ENCODE measurements around the gene ATOX1. TPM values are rescaled to one million over a fixed set of nuclear protein-coding genes. Genes with fewer than 3 reads are reported as not detected.

The ATOX1 gene
- total RNA-seq, 1 donor: 66.6 TPM

DNA sequence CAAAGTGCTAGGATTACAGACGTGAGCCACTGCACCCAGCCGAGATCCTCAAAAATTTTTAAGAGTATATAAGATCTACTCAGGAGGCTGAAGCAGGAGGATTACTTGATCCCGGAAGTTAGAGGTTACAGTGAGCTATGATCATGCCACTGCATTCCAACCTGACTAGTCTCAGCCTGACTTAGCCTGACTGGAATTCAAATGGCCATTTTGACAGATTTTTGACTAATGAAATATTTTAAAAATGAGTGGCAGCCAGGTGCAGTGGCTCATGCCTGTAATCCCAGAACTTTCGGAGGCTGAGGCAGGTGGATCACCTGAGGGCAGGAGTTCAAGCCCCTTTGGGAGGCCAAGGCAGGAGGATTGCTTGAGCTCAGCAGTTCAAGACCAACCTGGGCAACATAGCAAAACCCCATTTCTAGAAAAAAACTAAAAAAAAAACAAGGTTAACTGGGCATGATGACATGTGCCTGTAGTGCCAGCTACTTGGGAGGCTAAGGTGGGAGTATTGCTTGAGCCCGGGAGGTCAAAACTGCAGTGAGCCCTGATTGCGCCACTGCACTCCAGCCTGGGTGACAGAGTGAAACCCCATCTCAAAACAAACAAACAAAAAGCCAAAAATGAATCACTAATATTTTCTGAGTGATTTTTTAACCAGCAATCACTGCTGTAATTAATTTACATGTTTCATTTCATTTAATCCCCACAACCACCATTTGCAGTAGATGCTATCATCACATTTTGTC is 16.6 kb downstream of the ATOX1 start:
- TF ChIP-seq CTCF (IDR thresholded peaks at IDR 0.05; ENCODE audit: insufficient read depth, low read length): no peak
- peak; percentile 71 for DNase-seq (ENCODE audit: low read depth)
- H3K4me3 ChIP-seq (ENCODE audit: low read depth, low read length): no peak overlapping the region

GRCh38 chr5:151740958-151741373 is 17.5 kb downstream of the ATOX1 start:
- peak; percentile 85 for DNase-seq (ENCODE audit: low read depth)
- H3K4me3 ChIP-seq (ENCODE audit: low read depth, low read length): peak overlapping the region; percentile 32
- no peak for TF ChIP-seq CTCF (IDR thresholded peaks at IDR 0.05; ENCODE audit: insufficient read depth, low read length)

DNA sequence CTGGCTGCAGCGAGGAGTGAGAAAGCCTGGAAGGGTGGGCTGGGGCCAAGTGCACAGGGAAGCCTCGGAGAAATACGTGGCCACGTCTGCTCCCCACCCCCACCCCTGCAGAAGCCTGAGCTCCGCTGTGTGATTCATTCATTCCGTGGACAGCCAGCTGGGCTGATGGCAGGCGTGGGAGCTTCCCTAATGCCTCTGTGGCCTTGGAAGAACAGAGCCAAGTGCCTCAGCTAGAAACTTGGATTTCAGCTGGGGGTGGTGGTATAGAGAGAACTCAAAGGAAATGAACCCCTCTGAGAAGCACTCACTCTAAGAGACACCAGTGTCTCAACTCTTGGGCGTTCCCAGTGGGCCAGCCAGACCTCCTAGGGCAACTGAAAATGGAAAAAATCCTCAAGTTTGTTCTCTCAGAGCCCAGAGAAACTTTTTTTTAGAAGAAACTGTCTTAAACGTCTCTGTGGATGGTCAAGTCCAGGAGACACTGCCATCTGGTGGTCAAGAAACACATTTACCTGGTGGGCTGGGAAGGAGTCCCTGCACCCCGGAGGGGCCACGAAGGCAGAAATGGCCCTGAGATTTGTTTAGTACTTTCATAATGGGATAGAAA is 18.0 kb downstream of the ATOX1 start:
- peak; percentile 97 for DNase-seq (ENCODE audit: low read depth)
- H3K4me3 ChIP-seq (ENCODE audit: low read depth, low read length): peak overlapping the region; percentile 32
- TF ChIP-seq CTCF (IDR thresholded peaks at IDR 0.05; ENCODE audit: insufficient read depth, low read length): peak; percentile 73

DNA sequence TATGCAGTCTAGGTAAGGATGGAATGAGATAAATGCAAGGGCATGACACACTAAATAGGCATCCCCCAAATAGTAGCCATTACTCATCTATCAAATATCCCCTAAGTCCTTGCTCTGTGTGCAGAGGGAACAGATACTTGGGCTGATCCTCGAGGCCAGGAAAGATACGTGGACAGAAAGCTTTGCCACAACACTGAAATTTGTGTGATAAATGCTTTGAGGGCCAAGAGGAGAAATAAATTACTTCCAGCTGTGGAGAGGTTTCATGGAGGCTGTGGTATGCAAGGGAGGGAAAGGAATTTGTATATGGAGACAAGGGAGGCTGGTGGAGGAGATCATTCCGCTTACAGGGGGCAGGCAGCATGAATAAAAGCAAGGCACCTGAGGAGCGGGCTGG is 18.5 kb downstream of the ATOX1 start:
- peak; percentile 98 for DNase-seq (ENCODE audit: low read depth)
- H3K4me3 ChIP-seq (ENCODE audit: low read depth, low read length): no peak overlapping the region
- no peak for TF ChIP-seq CTCF (IDR thresholded peaks at IDR 0.05; ENCODE audit: insufficient read depth, low read length)

GRCh38 chr5:151739395-151739794 is 19.0 kb downstream of the ATOX1 start:
- TF ChIP-seq CTCF (IDR thresholded peaks at IDR 0.05; ENCODE audit: insufficient read depth, low read length): no peak
- no peak for DNase-seq (ENCODE audit: low read depth)
- H3K4me3 ChIP-seq (ENCODE audit: low read depth, low read length): no peak overlapping the region

GRCh38 chr5:151738125-151738848 is 20.1 kb downstream of the ATOX1 start:
- no peak for TF ChIP-seq CTCF (IDR thresholded peaks at IDR 0.05; ENCODE audit: insufficient read depth, low read length)
- peak; percentile 51 for DNase-seq (ENCODE audit: low read depth)
- no peak overlapping the region for H3K4me3 ChIP-seq (ENCODE audit: low read depth, low read length)
